SH-SY5Y (cell line): ENCODE results near the gene MRTO4.

Experiments
- GATA2 ChIP-seq: IDR thresholded peaks from 2 replicates; pipeline ENCODE4 v1.6.1; 2011; ENCODE audit warnings: mild to moderate bottlenecking, low read depth, low read length
- GATA3 ChIP-seq: IDR thresholded peaks from 2 replicates; pipeline ENCODE4 v1.6.1; 2011; ENCODE audit warnings: low read depth, mild to moderate bottlenecking, low read length, moderate library complexity

The MRTO4 gene

DNA sequence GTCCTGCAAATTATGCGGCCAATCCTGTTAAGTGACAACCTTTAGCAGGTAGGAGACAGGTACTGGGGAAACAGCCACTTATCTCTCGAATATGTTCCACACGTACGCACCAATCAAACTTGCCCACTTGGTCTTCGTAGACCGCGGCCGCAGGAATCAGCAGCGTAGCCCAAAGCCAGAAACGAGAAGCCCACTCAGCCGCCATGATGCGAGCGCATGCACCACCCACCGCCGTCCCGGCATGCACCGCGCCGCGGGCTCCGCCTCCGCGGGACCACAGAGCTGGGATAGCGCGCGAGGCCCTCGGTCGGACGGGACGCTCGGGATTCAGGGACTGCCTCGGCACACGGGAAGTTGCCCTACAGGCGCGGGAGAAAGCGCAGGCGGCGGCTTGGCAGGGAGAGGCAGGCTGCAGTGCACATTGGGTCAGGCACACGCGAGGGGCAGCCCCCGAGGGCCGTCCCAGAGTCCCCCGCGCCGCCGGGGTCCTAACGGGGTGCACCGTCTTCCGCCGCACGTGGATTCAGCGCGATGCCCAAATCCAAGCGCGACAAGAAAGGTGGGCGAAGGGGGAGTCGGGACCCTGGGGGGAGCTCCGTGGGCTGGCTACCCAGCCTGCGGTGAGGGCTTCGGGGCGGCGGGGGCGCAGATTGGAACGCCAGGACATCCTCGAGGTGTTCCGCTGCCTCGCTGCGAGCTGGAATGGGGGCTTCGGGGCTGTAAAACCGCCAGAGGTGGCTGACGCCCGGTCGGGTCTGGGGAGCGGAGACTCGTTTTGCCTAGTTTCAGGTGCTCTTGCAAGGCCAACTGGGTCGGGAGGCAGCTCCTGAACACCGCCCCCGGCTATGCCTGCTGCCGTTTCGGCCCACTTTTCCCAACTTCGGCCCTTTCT, at the start of gene MRTO4, which contains the start of gene EMC1:
TSS of gene MRTO4 (plus strand) at position 501 of the 892 bp plus-strand sequence. CDS start at position 532, 31 bp downstream.
TSS of gene EMC1 (minus strand) at position 220 of the 892 bp plus-strand sequence. CDS start at position 205, 15 bp downstream.
- TF ChIP-seq GATA3 (no peak), GATA2 (no peak)

DNA sequence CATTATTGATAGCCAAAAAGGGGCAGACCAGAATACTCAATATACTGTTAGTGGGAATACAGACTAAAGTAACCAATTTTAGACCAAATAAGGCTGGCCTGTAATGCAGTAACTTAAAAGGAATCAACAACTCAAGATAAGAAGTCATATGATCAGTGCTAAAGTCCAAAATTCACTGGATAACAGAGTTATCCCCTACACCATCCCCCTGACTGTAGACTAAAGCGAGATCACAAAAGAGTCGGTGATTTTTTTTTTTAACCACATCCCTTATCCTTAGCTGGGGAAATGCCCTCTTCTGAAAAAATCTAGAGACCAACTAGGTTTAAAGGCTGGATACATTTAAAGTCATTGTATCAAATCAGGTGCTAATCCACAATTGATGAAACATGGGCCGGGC, 49.2 kb upstream of the MRTO4 start:
- TF ChIP-seq GATA3 = no peak
- no peak for TF ChIP-seq GATA2

DNA sequence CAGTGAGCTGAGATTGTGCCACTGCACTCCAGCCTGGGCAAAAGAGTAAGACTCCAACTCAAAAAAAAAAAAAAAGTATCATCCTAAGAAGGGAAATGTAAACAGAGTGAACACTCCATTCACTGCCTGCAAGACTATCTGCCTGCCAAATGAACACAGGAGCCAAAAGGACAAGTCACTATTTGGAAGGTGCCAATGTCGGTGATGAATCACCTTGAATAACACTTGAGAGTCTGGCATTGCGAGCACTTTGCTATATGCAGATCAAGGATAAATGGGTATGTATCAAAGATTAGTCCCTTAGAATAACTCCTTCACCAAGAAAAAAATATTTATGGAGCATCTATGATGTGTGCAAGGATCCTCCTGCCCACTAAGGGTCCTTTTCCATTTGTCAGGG, 48.2 kb upstream of the MRTO4 start:
- no peak for TF ChIP-seq GATA3
- TF ChIP-seq GATA2 = no peak

DNA sequence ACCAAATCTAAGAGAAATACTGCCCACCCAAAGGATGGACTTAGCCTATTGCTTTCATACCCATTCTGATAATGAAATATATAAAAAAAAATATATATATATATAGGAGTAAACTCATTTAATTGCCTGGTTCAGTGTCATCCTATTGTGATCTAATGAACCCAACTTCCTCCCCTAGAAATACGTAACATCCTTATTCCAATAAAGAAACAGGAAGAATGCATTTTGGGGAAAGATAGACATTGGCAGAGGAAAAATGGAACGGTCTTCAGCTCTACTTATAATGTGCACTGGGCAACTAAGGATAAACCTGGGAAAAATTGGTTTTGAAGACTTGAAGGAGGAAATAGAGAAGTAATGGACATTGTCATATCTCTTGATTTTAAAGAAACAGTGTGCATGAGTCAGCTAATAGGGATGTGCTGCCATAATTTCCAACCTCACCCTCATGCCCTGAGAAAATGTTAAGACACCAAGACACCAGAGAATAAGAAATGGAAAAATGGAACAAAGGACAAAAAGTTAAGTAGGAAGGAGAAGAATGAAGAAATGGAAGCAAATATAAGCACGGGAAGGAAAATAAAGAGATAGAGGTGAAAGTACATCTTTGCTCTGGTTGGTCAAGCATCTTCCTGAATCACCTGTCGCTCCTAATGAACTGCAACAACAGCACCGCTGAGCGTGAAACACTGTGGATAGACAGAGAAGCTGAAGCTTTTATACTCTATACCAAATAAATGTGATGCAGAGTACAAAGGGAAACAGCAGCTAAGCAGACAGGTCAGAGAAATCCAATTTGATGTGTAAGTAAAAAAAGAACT, 46.9 kb upstream of the MRTO4 start:
- TF ChIP-seq GATA2 = no peak
- no peak for TF ChIP-seq GATA3

DNA sequence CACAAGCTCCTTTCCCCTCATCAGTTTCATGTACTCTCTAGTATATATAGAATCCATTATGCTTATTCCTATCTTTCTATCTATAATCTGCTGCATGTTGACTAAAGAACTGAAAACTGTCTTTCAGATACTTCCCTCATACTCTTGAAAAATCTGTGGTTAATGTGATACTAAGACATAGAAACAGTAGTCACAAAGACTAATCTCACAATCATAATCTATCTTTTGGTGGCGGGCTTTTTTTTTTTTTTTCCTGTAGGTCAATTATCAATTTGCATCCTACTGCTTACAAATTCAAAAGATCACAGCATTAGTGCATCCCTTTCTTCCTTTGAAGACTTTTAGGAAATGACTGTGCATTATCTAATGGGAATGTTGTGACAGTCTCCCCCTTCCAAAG, 46.2 kb upstream of the MRTO4 start:
- TF ChIP-seq GATA2 (no peak), GATA3 (no peak)

DNA sequence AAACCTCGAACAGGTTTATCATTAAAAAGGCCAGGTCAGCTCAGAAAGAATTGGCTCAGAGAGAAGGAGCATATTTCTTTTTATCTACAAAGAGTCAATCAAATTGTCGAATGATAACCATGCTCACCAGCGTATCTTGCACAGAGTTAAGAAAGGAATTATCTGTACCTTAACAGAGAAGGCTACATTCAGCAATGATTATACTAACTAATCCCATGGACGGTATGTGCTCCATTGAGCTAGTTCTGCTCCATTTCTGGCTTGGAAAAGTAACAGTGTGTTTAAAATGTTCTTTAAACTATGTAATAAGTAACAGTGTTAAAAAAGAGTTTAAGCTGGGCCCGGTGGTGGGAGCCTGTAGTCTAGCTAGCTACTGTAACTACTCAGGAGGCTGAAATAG, 45.8 kb upstream of the MRTO4 start:
- no peak for TF ChIP-seq GATA2
- no peak for TF ChIP-seq GATA3

DNA sequence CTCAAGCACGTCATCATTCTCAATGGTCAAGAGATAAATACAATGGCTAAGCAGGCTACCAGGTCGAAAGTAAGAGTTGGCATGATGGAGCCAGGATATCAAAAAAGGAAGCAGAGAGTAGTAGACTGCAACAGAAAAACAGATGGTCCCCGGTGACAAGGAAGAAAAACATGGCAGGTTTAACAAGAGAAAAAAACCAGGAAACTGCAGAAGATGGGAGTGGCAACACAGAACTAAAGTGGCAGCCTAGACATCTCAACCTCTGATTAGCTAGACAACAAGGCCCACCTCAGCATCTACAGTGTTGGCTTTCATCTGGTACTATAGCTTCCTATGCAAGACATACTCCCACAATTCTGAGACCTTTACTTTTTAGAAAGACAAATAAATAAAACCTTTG, 44.7 kb upstream of the MRTO4 start:
- TF ChIP-seq GATA2 (no peak), GATA3 (no peak)

DNA sequence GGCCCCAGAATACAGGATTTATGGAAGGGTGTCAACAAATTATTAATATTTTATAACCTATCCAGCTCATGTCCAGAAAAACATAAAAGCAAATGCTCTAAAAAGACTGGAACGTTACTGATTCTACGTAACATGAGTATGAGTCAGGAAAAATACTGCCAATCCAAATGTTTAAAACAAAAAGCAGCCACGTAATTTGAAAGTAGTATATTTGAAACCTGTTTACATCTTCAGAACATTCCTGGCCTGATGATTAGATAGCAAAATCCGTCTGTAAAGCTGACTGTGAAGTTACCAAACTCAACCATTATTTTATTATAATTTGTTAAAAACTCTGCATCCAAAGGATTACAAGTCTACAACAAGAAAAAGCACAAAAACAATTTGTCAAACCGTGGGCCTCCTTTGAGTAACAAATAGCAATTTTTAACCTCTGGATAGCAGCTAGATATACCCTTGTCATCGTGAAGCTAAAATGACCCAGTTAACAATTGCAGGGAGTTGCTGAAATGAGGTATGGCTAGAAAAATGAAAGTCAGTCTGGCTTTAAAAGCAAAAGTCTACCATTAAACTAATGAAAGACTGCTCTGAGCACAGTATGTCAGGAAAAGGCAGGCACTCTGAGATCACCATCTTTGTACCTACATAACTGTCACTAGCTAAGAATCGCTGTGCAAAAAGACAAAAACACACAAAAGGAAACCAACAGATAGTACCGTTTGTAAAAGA, 42.7 kb upstream of the MRTO4 start:
- no peak for TF ChIP-seq GATA2
- no peak for TF ChIP-seq GATA3

DNA sequence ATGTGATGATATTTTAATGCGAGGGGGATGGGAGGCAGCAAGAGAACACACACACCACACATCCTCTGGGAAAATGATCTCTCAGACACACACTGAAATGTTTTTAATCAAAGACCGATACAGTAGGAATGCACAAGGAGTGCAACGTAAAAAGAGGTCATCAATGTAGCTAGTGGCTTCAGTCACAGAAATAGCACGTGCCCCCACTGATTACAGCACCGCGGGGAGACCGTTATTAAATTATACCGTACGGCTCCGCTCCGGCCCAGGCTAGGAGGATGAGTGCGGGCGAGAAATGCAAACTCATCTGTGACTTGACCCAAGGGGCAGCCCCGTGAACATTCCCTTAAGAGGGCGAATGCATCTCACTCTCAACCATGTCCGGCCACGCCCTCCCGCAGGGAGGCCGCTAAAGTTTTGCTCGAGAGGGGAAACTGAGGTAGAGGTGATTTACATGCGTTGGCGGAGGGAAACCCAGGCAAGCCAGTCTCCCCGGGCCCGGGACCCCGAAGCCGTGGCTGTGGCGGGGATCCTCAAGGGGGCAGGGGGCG, 42.1 kb upstream of the MRTO4 start:
- no peak for TF ChIP-seq GATA2
- TF ChIP-seq GATA3 = no peak

DNA sequence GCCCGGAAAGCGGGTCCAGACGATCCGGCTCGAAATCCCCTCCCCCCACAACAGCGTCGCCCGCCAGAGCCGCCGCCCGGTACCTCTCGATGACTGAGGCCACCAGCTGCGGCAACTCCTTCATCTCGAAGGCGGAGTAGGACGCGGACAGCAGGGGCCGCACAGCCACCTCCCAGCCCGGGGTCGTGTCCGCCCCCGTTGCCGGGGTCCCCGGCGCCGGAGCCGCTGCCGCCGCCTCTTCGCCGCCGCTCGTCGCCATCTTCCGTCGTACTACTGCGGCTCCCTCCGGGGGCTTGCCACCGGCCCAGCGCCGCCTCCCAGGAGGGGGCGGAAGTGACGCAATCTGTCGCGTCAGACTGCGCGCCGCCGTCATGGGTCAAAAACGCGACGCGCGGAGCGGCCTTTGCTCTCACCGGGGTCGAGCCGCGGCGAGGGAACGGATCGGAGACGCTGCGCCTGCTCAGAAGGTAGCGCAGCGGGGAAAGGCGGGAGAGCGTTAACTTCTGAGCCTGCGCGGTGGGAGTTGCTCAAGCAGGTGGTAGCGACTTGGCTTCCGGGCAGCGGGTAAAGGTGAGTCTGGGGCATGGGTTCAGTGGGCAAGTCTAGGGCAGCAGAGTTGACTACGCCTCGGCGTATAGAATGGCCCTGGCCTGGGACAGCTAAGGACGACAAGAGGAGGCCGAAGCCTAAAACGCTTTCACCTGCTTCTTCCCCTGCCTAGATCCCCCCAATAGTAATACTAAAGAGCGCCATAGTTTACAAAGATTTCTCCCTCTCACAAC, 41.4 kb upstream of the MRTO4 start, which contains the start of gene UBR4:
TSS of gene UBR4 (minus strand) at position 277 of the 782 bp plus-strand sequence. CDS start at position 259, 18 bp downstream.
- TF ChIP-seq GATA2 (no peak), GATA3 (no peak)

DNA sequence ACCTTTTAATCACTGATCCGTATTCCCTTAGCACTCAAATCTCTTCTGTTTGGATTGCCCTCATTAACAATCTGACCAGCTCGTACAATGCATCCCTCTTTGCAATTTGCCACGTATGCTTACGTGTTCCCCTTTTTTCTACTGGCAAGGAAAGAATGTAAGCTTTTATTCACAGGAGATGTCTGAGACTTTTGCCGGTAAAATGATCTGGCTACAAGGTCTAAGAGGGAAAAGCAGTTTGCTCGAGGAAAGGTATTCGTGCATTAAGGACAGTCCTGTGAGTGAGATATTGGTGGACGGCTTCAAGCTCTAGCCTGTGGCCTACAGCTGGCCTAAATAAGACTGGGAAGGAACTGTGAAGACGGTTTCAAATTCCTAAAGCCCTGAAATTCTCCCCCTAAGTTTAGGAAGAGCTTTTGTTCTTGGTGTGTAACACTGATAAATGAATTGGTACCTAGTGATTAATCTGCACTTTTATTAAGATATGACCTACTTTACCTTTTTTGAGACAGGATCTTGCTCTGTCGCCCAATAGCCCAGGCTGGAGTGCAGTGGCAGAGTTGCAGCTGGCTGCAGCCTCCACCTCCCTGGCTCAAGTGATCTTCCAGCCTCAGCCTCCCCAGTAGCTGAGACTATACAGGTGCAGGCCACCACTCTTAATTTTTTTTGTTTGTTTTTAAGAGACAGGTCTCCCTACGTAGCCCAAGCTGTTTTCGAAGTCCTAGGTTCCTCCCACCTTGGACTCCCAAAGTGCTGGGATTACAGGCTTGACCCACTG, 40.6 kb upstream of the MRTO4 start:
- no peak for TF ChIP-seq GATA2
- no peak for TF ChIP-seq GATA3

DNA sequence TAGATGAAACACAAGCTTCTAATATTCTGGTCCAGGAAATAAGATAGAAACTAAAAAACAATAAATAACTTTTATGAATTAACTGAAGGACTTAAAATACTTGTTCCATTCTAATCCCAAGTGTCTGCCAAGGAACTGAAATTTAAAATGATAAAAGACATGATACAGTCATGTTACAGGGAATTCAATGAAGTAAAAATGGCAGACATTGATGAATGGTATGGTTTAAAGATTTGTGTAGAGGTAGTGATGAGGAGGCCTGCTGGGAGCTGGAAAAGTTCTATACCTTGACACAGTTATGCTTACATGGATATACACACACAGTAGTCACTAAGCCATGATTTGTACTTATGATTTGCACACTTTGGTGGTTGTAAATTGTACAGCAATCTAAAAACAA, 39.4 kb upstream of the MRTO4 start:
- TF ChIP-seq GATA3 = no peak
- TF ChIP-seq GATA2 = no peak

DNA sequence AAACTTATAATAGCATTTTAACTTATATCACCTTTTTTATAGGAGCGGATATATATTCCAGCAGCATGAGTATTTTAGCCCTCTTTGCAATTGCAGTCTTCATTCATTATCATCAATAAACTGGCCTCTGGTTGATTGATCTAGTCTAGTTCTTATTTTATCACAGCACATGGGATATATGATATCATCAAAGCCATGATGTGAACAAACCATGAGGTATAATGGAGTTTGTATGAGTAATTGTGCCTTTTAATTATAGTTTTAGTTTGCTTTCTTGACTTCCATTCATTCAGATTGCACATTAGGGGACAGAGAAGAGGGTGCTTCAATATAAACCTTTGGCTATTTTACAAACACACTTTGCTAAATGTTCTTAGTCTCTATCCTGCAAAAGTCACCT, 38.0 kb upstream of the MRTO4 start:
- TF ChIP-seq GATA2 (no peak), GATA3 (no peak)
